Thyroid gland (tissue), 4 donors: ENCODE measurements around the gene PPP1R17. TPM values are rescaled to one million over a fixed set of nuclear protein-coding genes. Genes with fewer than 3 reads are reported as not detected.

Experiments
- DNase-seq, 2 donors: peaks; one replicate each; pipeline ENCODE4 v3.0.0-alpha.2; 2019
- H3K27ac ChIP-seq, 3 donors: fragments of 200-600 bp; sonication (generic); 1 replicate in 2 of 3; 2 replicates in 1 of 3; pipeline ENCODE4 v1.5.1; 2016 to 2019; ENCODE audit warnings: mild to moderate bottlenecking in 1 of 3, moderate library complexity in 1 of 3
- H3K27me3 ChIP-seq: fragments of 200-600 bp; sonication (generic); one replicate; pipeline ENCODE4 v1.5.1; 2019
- H3K36me3 ChIP-seq, 2 donors: fragments of 200-600 bp; sonication (generic); one replicate each; pipeline ENCODE4 v1.5.1; 2016 to 2019
- H3K4me1 ChIP-seq, 2 donors: fragments of 200-600 bp; sonication (generic); one replicate each; pipeline ENCODE4 v1.5.1; 2017 to 2019
- H3K4me3 ChIP-seq, 3 donors: fragments of 200-600 bp; sonication (generic); replicated peaks in 1 of 3; 1 replicate in 2 of 3; 2 replicates in 1 of 3; pipeline ENCODE4 v1.5.1; 2016; ENCODE audit warnings: mild to moderate bottlenecking in 1 of 3
- H3K9me3 ChIP-seq: fragments of 200-600 bp; sonication (generic); one replicate; pipeline ENCODE4 v1.5.1; 2017
- POLR2A ChIP-seq, 2 donors: fragments of 450-650 bp; IDR thresholded peaks; one replicate each; pipeline ENCODE4 v1.6.1; 2017; ENCODE audit warnings: antibody characterized with exemption in 2 of 2, mild to moderate bottlenecking in 2 of 2, moderate library complexity in 1 of 2
- WGBS, 2 donors: methylation state at CpG; one replicate each; pipeline ENCODE4 v1.1.5; 2017; 5-methylcytosine and 5-hydroxymethylcytosine counted together
- intact Hi-C: fragments of 100-400 bp; cut with DNase I; formaldehyde crosslinking; loops from one replicate; pipeline ENCODE4 v1.15.1; 2023
- total RNA-seq, 4 donors: library from RNA; depleted of rRNA; stranded (reverse); fragments of >200 nt; gene quantifications; one replicate each; pipeline ENCODE4 v1.2.3, GENCODE V29; 2016
- TF ChIP-seq, protein P1 (sequence below), 6 experiments: fragments of 200-600 bp in 3 of 6; fragments of 450-650 bp in 3 of 6; sonication (generic) in 3 of 6; IDR thresholded peaks; one replicate each; pipeline ENCODE4 v1.5.1; 2016 to 2019; ENCODE audit warnings: antibody characterized with exemption in 6 of 6, mild to moderate bottlenecking in 2 of 6, inconsistent platforms in 1 of 6, moderate library complexity in 1 of 6

The PPP1R17 gene
- total RNA-seq, 4 donors from 2014 or later = not detected

DNA sequence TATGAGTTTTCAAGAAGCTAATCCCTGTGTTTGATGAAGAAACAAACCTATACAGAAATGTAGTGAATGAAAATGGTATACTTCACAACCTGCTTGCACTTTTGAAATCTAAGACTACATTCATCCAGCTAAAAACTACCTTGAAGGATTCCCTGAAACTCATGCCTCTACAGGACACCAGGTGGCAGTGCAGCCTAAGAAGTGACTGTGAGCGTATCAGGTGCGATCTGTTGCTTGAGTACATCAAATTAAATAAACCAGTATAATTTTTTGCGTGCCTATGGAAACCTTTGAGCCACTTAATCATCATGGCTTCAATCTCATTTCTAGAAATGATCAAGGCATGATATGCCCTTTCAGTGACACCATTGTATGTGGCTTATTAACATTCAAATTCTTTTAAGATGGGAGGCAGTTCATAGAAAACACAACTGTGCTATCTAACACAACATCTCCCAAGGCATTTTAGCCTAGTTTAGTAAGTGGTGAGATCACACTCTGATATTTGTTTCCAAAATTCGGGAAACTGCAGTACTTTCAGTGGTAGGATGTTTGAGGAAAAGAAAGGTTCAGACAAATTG lies 57.4 kb downstream of the PPP1R17 start:
- WGBS, 2 donors = 1 to 2% methylated on average over 4 of the region's 4 CpGs
- H3K36me3 ChIP-seq = no peaks in the 10 kb centered on the region
- H3K27ac ChIP-seq = no peak overlapping the region
- no peak for TF ChIP-seq POLR2A (IDR thresholded peaks at IDR 0.05)
- TF ChIP-seq, protein P1, sequence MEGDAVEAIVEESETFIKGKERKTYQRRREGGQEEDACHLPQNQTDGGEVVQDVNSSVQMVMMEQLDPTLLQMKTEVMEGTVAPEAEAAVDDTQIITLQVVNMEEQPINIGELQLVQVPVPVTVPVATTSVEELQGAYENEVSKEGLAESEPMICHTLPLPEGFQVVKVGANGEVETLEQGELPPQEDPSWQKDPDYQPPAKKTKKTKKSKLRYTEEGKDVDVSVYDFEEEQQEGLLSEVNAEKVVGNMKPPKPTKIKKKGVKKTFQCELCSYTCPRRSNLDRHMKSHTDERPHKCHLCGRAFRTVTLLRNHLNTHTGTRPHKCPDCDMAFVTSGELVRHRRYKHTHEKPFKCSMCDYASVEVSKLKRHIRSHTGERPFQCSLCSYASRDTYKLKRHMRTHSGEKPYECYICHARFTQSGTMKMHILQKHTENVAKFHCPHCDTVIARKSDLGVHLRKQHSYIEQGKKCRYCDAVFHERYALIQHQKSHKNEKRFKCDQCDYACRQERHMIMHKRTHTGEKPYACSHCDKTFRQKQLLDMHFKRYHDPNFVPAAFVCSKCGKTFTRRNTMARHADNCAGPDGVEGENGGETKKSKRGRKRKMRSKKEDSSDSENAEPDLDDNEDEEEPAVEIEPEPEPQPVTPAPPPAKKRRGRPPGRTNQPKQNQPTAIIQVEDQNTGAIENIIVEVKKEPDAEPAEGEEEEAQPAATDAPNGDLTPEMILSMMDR (IDR thresholded peaks at IDR 0.05) = peak; percentile 49 to 82 (median 70)
- H3K4me1 ChIP-seq = no peaks in the 10 kb centered on the region
- intact Hi-C loops = loop anchor here (10.0 kb wide), 1 partner anchor 460 kb away; no protein-coding TSS in a partner anchor
- H3K4me3 ChIP-seq = no peak overlapping the region
- peak; percentile 52 to 65 for DNase-seq
- H3K9me3 ChIP-seq = no peaks in the 10 kb centered on the region
- no peaks in the 10 kb centered on the region for H3K27me3 ChIP-seq

DNA sequence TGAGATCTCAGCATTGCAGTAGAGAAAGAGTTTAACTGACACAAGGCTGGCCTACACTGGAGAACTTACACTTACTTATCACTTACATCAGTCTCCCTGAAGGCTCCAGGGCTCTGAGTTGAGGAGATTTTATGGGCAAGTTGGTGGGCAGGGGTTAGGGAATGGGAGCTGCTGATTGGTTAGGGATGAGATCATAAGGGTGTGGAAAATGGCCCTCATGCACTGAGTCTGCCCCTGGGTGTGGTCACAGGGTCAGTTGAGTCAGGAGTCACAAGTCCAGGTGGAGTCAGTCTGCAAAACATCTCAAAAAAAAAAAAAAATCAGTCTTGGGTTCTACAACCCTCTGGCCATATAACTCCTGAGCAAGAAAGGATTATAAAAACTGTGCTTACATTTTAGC lies 60.5 kb downstream of the PPP1R17 start:
- H3K4me3 ChIP-seq = no peak overlapping the region
- DNase-seq = no peak
- intact Hi-C loops = loop anchor here (10.0 kb wide), 1 partner anchor 457 kb away; no protein-coding TSS in a partner anchor
- TF ChIP-seq POLR2A (IDR thresholded peaks at IDR 0.05) = no peak
- TF ChIP-seq, protein P1 (IDR thresholded peaks at IDR 0.05) = no peak
- no peaks in the 10 kb centered on the region for H3K4me1 ChIP-seq
- no peaks in the 10 kb centered on the region for H3K36me3 ChIP-seq
- H3K9me3 ChIP-seq = no peaks in the 10 kb centered on the region
- H3K27me3 ChIP-seq = no peaks in the 10 kb centered on the region
- no peak overlapping the region for H3K27ac ChIP-seq

DNA sequence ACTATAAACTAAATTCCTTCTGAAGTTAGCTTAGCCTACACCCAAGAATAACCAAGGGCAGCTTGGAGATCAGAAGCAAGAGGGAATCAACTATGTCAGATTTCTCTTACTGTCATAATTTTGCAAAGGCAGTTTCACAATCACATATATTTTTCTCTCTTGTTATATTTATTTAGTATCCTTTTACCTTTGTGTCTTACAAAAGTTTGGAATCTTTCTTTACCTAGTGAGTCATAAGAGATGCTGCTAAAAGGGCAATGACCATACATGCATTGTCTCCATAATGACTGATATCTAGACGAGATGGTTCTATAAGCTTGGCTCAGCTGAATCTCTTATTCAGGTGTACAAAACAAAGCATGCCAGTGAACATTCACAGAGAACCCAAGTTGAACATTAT lies 61.1 kb downstream of the PPP1R17 start:
- TF ChIP-seq, protein P1 (IDR thresholded peaks at IDR 0.05) = no peak
- no peak for TF ChIP-seq POLR2A (IDR thresholded peaks at IDR 0.05)
- intact Hi-C loops = loop anchor here (10.0 kb wide), 1 partner anchor 457 kb away; no protein-coding TSS in a partner anchor
- no peaks in the 10 kb centered on the region for H3K36me3 ChIP-seq
- DNase-seq = no peak
- H3K27me3 ChIP-seq = no peaks in the 10 kb centered on the region
- no peak overlapping the region for H3K27ac ChIP-seq
- no peak overlapping the region for H3K4me3 ChIP-seq
- no peaks in the 10 kb centered on the region for H3K4me1 ChIP-seq
- 90% methylated on average over 1 of the region's 1 CpG for WGBS, 2 donors
- H3K9me3 ChIP-seq = no peaks in the 10 kb centered on the region

DNA sequence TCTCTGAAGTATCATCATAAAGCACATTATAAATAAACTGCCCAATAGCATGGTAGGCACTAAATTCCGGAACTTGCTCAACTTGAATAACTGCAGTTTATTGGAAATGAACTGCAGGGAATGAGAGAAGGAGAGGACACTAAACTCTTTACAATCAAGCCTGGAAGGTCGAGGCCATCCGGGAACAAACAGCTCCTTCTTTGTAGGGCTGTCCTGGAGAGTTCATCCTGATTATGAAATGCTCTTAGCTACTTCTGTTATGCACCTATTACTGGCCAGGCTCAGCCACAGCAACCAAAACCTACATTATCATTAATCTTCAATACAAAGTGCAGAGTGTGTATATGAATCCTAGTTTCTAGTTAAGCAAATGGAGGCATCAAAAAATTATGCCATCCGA lies 64.7 kb downstream of the PPP1R17 start:
- no peaks in the 10 kb centered on the region for H3K36me3 ChIP-seq
- H3K4me3 ChIP-seq = no peak overlapping the region
- no peak for DNase-seq
- WGBS, 2 donors = 87 to 91% methylated on average over 4 of the region's 4 CpGs
- no peaks in the 10 kb centered on the region for H3K9me3 ChIP-seq
- no peaks in the 10 kb centered on the region for H3K27me3 ChIP-seq
- no peaks in the 10 kb centered on the region for H3K4me1 ChIP-seq
- intact Hi-C loops = no loop called here
- no peak overlapping the region for H3K27ac ChIP-seq
- TF ChIP-seq, protein P1 (IDR thresholded peaks at IDR 0.05) = no peak
- TF ChIP-seq POLR2A (IDR thresholded peaks at IDR 0.05) = no peak

Other genes with a start within 250 kb of the PPP1R17 start
- gene ITPRID1, start 173.1 kb upstream of the PPP1R17 start, total RNA-seq = not detected